Left ventricle myocardium inferior (tissue), 1 donor: ENCODE results near the gene CCDC28A. TPM values are rescaled to one million over a fixed set of nuclear protein-coding genes. Genes with fewer than 3 reads are reported as not detected.

ENCODE experiments used
- DNase-seq: peaks from one replicate; pipeline ENCODE4 v3.0.0-alpha.2; 2020
- H3K27ac ChIP-seq: fragments of 200-600 bp; replicated peaks from 2 replicates; pipeline ENCODE4 v1.8.0; 2021
- H3K27me3 ChIP-seq: fragments of 200-600 bp; 2 replicates; pipeline ENCODE4 v1.8.0; 2021; ENCODE audit warnings: low read depth
- H3K36me3 ChIP-seq: fragments of 200-600 bp; 2 replicates; pipeline ENCODE4 v1.8.0; 2021
- H3K4me1 ChIP-seq: fragments of 200-600 bp; 2 replicates; pipeline ENCODE4 v1.8.0; 2021
- H3K4me3 ChIP-seq: fragments of 200-600 bp; 2 replicates; pipeline ENCODE4 v1.8.0; 2021; ENCODE audit warnings: mild to moderate bottlenecking, moderate library complexity
- H3K9me3 ChIP-seq: fragments of 200-600 bp; replicated peaks from 2 replicates; pipeline ENCODE4 v1.8.0; 2021
- intact Hi-C: fragments of 100-400 bp; cut with micrococcal nuclease; formaldehyde crosslinking; loops from one replicate; pipeline ENCODE4 v1.11.0; 2022
- total RNA-seq: library from RNA; stranded (reverse); fragmentation: NEBNext Ultra II Directional; extraction: Animal tissue kit (Norgen Biotek cat#: 25700); gene quantifications from one replicate; pipeline ENCODE4 v1.2.1, GENCODE V29; 2021
- TF ChIP-seq, protein P1 (sequence below): fragments of 200-600 bp; IDR thresholded peaks from 2 replicates; pipeline ENCODE4 v1.8.0; 2021; ENCODE audit warnings: antibody characterized with exemption, mild to moderate bottlenecking, borderline replicate concordance
- donor health status: DM: no; HTN: yes; CAD: no; lungs with severe emphysema.

CCDC28A gene
- total RNA-seq, 1 donor from 2014 or later = 9.0 TPM

GRCh38 chr6:138837246-138837645 lies 63.7 kb downstream of the CCDC28A start:
- no peaks in the 10 kb centered on the region for H3K27me3 ChIP-seq
- TF ChIP-seq, protein P1, sequence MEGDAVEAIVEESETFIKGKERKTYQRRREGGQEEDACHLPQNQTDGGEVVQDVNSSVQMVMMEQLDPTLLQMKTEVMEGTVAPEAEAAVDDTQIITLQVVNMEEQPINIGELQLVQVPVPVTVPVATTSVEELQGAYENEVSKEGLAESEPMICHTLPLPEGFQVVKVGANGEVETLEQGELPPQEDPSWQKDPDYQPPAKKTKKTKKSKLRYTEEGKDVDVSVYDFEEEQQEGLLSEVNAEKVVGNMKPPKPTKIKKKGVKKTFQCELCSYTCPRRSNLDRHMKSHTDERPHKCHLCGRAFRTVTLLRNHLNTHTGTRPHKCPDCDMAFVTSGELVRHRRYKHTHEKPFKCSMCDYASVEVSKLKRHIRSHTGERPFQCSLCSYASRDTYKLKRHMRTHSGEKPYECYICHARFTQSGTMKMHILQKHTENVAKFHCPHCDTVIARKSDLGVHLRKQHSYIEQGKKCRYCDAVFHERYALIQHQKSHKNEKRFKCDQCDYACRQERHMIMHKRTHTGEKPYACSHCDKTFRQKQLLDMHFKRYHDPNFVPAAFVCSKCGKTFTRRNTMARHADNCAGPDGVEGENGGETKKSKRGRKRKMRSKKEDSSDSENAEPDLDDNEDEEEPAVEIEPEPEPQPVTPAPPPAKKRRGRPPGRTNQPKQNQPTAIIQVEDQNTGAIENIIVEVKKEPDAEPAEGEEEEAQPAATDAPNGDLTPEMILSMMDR = no peak
- H3K4me1 ChIP-seq = peaks cover 17% of the 10 kb centered on the region
- intact Hi-C loops = loop anchor here (10.0 kb wide), 1 partner anchor 528 kb away; no protein-coding TSS in a partner anchor
- no peak for DNase-seq
- H3K27ac ChIP-seq = no peak overlapping the region
- no peak overlapping the region for H3K4me3 ChIP-seq
- H3K9me3 ChIP-seq = peaks cover 3% of the 10 kb centered on the region
- no peaks in the 10 kb centered on the region for H3K36me3 ChIP-seq

Other genes with a start within 250 kb of the CCDC28A start
- 1.6 TPM for gene ECT2L, start 22.3 kb downstream of the CCDC28A start, total RNA-seq
- gene REPS1, start 214.5 kb downstream of the CCDC28A start, total RNA-seq = 30.6 TPM